D721Med (cell line): Measurements from ENCODE around the gene NXN.
"Not testable (repeated sequence)": the region's sequence is repeated elsewhere in the genome, so short reads cannot be mapped to it uniquely, and the experiment has no call there.

Experiments
- DNase-seq: peaks from one replicate; pipeline ENCODE4 v3.0.0; 2011; ENCODE audit warnings: low spot score; ENCODE audit not compliant: insufficient read length
- FAIRE-seq: peaks from 2 replicates; lab custom pipeline; 2011; peaks lifted over from hg19 to GRCh38; lab: Jason Lieb, UNC
- TF ChIP-seq, protein P1 (sequence below): IDR thresholded peaks from 2 replicates; pipeline ENCODE4 v1.5.1; 2012; ENCODE audit warnings: mild to moderate bottlenecking, control low read depth; ENCODE audit not compliant: insufficient read depth; ENCODE audit errors: missing control alignments

NXN gene

GRCh38 chr17:1001640-1002411, 22.2 kb upstream of the NXN start:
- TF ChIP-seq, protein P1, sequence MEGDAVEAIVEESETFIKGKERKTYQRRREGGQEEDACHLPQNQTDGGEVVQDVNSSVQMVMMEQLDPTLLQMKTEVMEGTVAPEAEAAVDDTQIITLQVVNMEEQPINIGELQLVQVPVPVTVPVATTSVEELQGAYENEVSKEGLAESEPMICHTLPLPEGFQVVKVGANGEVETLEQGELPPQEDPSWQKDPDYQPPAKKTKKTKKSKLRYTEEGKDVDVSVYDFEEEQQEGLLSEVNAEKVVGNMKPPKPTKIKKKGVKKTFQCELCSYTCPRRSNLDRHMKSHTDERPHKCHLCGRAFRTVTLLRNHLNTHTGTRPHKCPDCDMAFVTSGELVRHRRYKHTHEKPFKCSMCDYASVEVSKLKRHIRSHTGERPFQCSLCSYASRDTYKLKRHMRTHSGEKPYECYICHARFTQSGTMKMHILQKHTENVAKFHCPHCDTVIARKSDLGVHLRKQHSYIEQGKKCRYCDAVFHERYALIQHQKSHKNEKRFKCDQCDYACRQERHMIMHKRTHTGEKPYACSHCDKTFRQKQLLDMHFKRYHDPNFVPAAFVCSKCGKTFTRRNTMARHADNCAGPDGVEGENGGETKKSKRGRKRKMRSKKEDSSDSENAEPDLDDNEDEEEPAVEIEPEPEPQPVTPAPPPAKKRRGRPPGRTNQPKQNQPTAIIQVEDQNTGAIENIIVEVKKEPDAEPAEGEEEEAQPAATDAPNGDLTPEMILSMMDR: no peak
- no peak for DNase-seq
- no peak for FAIRE-seq

GRCh38 chr17:1000597-1001461, 21.3 kb upstream of the NXN start:
- no peak for DNase-seq
- TF ChIP-seq, protein P1: no peak
- no peak for FAIRE-seq

GRCh38 chr17:998111-998510, 18.5 kb upstream of the NXN start:
- TF ChIP-seq, protein P1: no peak
- DNase-seq (no peak), FAIRE-seq (no peak)

DNA sequence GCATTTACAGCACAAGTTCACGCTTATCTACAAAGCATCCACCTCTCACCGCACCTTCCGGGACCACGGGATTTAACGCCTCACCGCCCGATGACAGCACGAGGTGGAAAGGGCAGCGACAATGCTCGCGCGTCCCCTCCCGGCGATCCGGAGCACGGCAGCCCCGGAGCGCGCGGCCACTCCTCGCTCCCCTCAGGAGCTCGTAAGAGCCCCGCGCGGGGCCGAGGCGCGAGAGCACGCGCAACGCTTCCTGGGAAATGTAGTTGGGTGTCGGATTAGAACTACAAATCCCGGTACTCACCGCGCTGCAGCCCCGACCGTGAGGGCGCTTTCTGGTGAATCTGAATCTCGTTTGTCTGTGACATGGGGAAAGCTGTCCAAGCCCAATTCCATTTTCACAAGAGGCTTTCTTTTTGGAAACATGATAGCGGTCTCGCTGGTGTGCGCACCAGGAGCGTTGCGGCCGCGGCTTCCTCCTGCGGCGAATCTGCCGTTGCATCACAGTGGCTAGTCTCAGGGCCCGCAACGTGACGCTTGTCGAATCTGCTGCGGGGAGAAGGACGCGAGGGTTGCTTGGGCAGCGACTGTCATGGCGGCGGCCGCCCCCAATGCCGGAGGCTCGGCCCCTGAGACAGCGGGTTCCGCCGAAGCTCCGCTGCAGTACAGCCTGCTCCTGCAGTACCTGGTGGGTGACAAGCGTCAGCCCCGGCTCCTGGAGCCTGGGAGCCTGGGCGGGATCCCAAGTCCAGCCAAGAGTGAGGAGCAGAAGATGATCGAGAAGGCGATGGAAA, 17.2 kb upstream of the NXN start, which contains the start of gene TIMM22:
Gene TIMM22 (plus strand): TSS at position 576 of the 791 bp plus-strand sequence. CDS start 14 bp downstream, at position 590.
- TF ChIP-seq, protein P1: peak; percentile 51
- FAIRE-seq: no peak

GRCh38 chr17:995324-995723, 15.7 kb upstream of the NXN start:
- FAIRE-seq, DNase-seq: not testable (repeated sequence)

More for the DNA sequence above, 17.2 kb upstream of the NXN start, which contains the start of gene TIMM22:
- DNase-seq: peak; percentile 89

DNA sequence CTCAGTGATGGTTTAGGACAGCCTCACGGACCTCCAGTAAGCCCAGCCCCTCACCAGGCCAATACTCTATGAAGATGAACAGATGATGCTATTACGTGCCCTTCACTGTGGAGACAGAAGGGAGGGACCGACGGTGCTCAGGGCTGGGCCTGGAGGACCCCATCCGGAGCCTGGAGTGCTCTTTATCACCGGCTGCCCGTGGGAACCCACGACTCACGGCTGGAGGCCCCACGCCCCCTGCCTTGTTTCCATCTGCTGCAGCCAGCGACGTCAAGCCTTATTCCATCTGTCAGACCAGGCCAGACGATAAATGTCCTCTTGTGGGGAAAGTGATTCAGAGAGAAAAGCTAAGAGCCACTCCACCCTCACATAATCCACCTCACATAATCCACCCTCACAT, 13.4 kb upstream of the NXN start:
- TF ChIP-seq, protein P1: no peak
- DNase-seq (no peak), FAIRE-seq (no peak)

DNA sequence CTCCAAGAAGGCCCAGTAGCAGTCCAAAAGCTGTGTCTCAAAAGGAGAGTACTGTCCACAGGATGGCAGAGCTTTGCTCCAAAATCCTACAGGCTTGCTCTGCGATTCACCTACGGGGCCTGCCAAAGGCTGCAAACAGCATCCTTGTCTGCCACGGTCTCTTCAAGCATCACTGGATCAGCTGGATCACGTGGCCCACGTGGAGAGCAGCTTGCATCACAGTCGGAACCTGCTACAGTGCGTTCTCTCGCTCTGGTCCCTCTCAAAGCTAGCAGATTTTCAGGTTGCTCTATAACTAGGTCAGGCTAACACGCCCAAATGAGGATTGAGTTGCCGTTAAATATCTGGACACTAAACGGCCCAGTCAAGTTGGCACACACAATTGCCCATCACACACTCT, 9.0 kb upstream of the NXN start:
- DNase-seq (no peak), FAIRE-seq (no peak)
- TF ChIP-seq, protein P1: no peak
